NCI-H2107 (cell line): Measurements from ENCODE around the gene TBC1D16.

Experiments used
- DNase-seq: peaks from one replicate; lab custom pipeline; 2025; lab: John Stamatoyannopoulos, UW

The TBC1D16 gene

DNA sequence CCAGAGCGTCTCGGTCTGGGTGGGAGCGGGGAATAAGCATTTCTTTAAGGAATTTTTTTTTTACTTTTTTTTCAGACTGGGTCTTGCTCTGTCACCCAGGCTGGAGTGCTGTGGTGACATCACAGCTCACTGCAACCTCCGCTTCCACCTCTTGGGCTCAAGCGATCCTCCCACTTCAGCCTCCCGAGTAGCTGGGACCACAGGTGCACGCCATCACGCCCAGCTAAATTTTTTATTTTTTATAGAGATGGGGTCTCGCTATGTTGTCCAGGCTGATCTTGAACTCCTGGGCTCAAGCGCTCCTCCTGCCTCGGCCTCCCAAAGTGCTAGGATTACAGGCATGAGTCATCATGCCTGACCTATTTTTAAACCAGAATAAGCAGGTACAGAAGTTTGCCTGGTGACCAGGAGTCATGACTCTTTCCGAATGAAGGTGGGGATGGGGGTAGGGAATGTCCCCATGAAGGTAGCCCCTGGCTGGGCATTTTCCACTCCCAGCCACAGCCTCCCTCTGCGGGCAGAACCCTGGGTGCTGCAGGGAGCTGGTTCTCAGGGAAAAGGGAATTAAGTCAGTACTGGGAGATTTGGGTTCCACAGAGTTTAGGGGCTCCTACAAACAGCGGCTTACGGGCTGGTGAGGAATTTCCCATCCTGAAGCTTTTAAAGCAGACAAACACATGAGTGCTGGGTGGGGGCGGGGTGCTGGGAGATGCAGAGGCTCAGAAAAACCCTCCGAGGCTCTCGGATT, 48.3 kb downstream of the TBC1D16 start:
- DNase-seq, result no peak

DNA sequence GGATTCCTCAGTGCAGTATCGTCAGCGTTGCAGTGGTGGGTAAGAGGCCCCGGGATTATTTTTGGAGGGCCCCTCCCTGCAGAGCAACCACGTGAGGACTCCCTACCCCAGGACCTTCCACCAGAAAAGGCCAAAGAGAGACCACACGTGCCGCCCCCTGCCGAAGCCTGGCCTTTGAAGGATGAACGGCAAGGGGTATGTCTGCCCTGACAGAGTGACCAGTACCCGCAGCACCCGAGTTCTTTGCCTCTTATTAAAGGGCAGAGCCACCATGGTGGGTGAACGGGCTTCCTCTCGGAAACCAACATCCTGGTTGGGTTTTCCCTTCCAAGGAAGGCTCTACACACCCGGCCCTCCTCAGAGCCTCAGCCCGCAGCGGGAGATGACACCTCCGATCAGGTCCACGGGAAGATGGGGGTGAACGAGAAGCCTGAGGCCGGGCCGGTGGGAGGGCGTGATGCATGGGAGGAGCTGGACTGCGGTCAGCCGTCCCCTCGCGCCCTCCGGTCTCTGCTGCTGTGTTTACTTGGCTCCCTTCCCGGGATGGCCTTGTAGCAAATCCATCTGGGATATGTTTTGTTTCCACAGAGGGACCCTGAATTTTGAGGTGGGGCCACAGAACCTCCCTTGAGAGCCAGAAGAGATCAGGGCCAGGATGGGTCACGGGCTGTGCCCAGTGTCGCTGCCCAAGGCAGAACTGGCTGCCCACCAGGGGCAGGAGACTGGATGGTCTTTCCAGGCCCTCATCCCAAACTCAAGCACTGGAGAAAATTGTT, 49.1 kb downstream of the TBC1D16 start:
- no peak for DNase-seq

DNA sequence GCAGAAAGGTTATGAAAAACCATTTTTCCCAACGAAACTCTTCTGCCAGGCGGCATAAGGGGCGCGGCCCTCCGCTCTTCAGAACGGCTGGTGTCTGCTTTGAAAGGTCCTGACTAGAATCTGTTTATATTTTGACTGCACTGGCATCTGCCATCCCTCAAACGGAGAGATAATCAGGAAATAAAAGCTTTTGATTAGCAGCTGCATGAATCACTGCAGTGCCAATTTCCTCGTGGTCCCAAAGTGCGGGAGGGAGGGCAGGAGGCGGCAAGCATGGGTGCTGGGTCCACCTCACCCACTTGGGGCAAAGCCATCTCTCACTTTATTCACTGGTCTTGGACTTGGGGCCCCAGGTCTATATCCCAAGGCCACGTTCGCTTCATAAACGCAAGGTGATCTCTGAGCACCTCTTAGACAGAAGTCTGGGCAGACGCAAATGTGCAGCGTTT, 49.7 kb downstream of the TBC1D16 start:
- no peak for DNase-seq

DNA sequence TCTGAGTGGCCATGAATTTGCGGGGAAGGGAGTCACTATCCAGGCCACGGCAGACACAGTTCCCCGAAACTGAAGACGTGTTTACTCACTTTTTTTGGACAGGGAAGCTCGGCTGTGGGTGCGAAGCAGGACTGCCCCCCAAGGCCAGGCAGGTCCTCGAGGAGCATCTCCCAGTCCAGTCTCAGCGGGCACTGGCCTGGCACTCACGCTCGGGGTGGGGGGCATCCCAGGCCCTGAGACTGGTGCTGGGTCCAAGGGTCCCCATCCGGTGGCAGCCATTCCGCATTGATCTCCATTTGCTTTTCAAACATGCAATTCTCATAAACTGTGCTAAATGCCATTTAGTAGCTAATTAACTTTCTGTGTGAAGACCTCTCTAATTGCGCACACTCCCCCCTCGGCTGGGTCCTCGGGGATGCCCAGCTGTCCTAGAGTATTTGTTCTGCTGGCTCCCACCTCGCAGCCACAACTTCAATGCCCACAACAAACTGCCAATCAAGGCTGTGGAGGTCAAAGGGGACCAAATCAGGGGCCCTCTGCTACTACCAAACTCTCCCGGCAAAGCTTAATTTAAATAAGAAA, 50.2 kb downstream of the TBC1D16 start:
- DNase-seq, result no peak

GRCh38 chr17:79984877-79985276, 50.8 kb downstream of the TBC1D16 start:
- DNase-seq, result no peak

DNA sequence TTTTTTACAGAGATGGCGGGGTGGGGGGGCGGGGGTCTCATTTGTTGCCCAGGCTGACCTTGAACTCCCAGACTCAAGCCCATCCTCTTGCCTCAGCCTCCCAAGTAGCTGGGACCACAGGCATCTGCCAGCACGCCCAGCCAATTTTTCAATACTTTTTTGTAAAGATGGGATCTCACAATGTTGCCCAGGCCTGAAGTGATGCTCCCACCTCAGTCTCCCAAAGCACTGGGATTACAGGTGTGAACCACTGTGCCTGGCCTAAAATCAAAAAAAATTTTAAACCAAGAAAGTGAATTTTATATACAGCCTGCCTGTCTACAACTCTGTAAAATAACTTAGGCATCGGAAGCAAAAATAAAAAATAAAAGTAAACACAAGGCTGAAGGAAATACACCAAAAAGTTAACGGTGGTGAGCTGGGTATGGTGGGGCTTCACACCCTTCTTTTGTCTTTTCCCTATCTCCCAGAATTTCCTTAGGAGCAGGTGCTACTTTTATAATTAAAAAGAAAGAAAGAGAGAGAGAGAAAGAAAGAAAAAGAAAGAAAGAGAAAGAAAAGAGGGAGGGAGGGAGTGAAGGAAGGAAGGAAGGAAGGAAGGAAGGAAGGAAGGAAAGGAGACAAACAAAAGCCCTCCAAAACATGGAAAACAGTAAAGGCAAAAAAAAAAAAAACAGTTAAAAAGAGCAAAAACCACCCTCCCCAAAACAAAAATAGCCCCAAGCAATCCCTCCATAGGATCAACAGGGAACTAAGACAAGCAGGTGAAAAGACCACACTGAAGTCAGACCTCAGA, 51.4 kb downstream of the TBC1D16 start:
- no peak for DNase-seq

DNA sequence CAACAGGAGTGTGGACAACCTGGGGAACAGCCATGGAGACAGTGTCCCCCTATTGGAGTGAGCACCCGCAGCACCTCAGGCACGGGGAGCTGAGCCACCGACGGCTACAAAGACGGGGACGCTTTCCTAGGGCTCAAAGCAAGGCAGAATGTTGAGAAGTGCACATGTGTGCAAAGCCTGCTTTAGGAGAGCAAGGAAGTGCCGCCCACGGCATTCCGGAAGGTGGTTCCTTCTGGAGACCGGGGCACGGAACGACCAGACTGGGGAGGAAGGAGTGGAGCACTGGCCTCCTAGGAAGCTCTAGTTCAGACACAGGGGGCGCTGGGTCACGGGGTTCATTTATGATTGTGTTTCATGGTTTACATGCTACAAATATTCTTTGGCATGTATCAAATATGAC, 52.2 kb downstream of the TBC1D16 start:
- DNase-seq, result no peak

- no peak for DNase-seq
Measured at GRCh38 chr17:79982986-79983385, 52.7 kb downstream of the TBC1D16 start.

GRCh38 chr17:79981661-79982101, 54.0 kb downstream of the TBC1D16 start:
- DNase-seq, result no peak

GRCh38 chr17:79981090-79981489, 54.6 kb downstream of the TBC1D16 start:
- no peak for DNase-seq

DNA sequence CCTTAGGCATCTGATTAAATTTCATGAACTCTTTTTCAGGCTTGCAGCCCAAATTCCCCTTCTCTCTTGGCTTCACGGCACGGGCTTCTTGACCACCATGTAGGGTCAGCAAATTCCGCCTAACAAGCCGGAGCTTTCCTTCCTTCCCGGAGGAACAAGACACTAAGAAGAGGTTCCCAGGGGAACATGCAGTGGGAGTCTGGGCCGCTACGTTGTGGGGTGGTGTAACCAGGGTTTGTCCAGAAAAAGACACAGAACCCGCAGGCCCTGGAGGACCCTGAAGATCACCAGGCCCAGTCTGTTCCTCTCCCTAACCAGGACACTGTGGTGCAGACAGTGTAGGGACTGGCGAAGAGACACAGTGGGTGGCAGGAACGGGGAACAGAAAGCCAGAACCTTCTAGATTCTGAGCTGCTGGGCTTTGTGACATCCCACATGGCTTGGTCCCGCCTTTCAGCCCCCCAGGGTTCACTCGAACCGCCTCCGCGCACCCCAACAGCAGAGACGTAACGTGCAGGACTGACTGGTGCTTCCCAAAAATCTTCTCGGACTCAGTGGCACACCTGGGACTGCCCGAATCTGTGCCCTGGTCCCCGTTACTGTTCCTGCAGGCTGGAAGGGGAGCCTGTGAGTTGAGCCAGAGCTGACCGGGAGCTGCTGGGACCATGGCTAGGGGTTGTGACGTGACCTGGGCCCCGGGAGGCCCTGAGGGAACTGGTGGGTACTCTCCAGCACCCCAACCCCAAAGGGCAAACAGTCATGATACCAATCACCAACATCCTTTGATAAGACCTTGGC, 55.2 kb downstream of the TBC1D16 start:
- no peak for DNase-seq

GRCh38 chr17:79979816-79980215, 55.9 kb downstream of the TBC1D16 start:
- no peak for DNase-seq

GRCh38 chr17:79979221-79979741, 56.4 kb downstream of the TBC1D16 start:
- DNase-seq, result no peak

DNA sequence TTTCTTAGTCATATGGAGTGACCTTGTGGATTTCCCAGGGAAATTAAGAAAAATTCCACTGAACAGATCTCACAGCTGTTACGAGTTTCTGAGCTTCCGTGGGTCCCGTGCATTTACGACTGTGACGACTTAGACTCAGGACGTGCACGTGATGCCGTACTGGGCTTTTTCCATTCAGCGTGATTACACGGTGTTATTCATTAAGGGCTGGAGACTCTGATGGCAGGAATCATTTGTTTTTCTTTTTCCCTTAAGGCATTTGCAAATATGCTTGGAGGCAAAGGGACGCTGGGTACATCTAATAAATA, 57.2 kb downstream of the TBC1D16 start:
- DNase-seq, result no peak

- no peak for DNase-seq
Measured at GRCh38 chr17:79977708-79978547, 57.7 kb downstream of the TBC1D16 start.

DNA sequence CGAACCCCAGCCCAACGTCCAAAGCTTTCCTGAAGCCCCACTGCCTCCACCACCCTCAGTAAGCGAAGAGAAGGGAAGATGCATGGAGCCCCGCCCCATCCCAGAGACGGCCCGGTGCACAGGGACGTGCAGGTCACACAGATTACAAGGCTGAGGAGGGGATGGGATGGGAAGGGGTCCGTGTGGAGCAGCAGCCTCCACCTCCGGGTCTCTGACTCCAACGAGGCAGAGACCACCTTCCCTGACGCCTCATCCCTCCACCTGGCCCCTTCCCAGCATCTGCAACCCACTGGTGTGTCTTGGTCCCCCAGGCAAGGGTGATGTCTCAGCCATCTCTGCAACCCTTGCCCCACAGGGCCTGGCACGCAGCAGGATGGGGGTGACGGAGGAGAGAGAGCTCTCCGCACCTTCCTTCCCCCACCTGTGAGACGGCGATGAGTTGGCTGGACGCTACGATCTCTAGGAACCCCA, 58.5 kb downstream of the TBC1D16 start:
- no peak for DNase-seq

DNA sequence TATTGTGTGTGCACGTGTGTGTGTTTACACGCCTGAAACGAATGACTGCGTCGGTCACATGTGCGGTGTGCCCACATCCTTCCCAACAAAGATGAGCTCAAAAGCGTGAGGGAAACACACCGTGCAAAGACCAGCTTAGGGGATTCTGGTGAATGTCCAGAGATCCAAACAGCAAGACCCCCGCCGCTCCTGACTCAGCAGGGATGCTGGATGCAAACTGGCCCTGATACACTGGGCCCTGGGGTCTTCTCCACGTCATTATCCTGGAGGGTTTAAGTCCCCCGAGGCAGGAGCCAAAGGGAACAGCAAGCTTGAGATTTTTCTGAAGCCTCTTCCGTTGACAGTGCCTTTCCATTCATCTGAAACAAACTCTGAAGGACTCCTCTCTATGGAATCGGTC, 59.2 kb downstream of the TBC1D16 start:
- DNase-seq, result no peak

DNA sequence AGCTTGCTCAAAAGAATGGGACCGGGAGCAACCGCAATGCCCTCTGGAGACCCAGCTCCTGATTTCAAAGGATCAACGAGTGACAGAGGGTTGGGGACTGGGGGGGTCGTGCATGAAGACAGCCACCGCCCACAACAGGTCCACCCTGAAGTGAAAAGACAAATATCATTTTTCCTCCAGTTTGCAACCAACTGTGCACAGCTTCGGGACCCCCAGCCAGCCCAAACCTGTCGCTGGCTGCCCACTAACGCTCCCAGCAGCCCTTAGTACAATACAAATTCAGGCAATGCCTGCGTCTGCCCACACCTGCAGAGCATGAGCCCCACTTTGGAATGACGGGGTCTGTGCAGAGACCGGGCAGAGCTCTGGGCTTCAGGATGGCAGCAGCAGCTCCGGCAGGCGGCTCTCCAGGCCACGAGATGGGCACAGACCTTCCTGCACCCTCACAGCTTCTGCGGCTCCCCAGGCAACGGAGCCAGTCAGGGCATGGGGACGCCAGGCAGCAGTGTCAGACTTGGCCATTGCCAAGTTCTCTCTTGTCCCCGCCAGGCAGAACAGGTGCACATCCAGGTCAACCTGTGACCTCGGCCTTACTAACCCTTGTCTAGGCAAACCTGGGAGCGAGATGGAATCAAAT, 60.1 kb downstream of the TBC1D16 start:
- no peak for DNase-seq

GRCh38 chr17:79974566-79975497, 60.8 kb downstream of the TBC1D16 start:
- no peak for DNase-seq
